Stomach (tissue), 4 donors: ENCODE data around the gene DNAJC11.

ENCODE experiments used
- EP300 ChIP-seq: sonication (generic); formaldehyde crosslinking; IDR thresholded peaks from one replicate; pipeline ENCODE4 v1.6.1; 2017; ENCODE audit warnings: antibody characterized with exemption
- POLR2A ChIP-seq, 4 donors: fragments of 450-650 bp; IDR thresholded peaks; one replicate each; pipeline ENCODE4 v1.6.1; 2016; ENCODE audit warnings: antibody characterized with exemption in 4 of 4, control low read depth in 2 of 4, mild to moderate bottlenecking in 1 of 4, moderate library complexity in 1 of 4
- POLR2AphosphoS5 ChIP-seq, 3 donors: sonication (generic); formaldehyde crosslinking; IDR thresholded peaks; one replicate each; pipeline ENCODE4 v1.6.1; 2016; ENCODE audit warnings: antibody characterized with exemption in 3 of 3
- TF ChIP-seq, protein P1 (sequence below), 7 experiments: fragments of 450-650 bp in 4 of 7; fragments of 200-600 bp in 3 of 7; sonication (generic) in 3 of 7; IDR thresholded peaks; one replicate each; pipeline ENCODE4 v1.5.1; 2016 to 2019; ENCODE audit warnings: antibody characterized with exemption in 7 of 7, control low read depth in 2 of 7, mild to moderate bottlenecking in 1 of 7

GRCh38 chr1:6630027-6630426, 71.6 kb downstream of the DNAJC11 start:
- TF ChIP-seq EP300 (no peak), POLR2A (IDR thresholded peaks at IDR 0.05) (no peak), POLR2AphosphoS5 (IDR thresholded peaks at IDR 0.05) (no peak)
- TF ChIP-seq, protein P1, sequence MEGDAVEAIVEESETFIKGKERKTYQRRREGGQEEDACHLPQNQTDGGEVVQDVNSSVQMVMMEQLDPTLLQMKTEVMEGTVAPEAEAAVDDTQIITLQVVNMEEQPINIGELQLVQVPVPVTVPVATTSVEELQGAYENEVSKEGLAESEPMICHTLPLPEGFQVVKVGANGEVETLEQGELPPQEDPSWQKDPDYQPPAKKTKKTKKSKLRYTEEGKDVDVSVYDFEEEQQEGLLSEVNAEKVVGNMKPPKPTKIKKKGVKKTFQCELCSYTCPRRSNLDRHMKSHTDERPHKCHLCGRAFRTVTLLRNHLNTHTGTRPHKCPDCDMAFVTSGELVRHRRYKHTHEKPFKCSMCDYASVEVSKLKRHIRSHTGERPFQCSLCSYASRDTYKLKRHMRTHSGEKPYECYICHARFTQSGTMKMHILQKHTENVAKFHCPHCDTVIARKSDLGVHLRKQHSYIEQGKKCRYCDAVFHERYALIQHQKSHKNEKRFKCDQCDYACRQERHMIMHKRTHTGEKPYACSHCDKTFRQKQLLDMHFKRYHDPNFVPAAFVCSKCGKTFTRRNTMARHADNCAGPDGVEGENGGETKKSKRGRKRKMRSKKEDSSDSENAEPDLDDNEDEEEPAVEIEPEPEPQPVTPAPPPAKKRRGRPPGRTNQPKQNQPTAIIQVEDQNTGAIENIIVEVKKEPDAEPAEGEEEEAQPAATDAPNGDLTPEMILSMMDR (IDR thresholded peaks at IDR 0.05): no peak
